K562 (cell line): ENCODE data around the gene CCDC33. TPM values are rescaled to one million over a fixed set of nuclear protein-coding genes. Genes with fewer than 3 reads are reported as not detected.

Experiments
- ATAC-seq: fragments of 200-7000 bp; cut with Tn5 transposase; 3 replicates; pipeline ENCODE4 v1.9.1; 2020; ENCODE audit warnings: moderate library complexity
- BruUV-seq: library from RNA; stranded (reverse); fragments of 400-500 nt; replicated peaks from 2 replicates; lab custom pipeline; 2021; lab: Mats Ljungman, UMichigan
- CTCF ChIA-PET: fragments of 300-600 bp; formaldehyde crosslinking; extraction: SDS; loops from one replicate; lab custom pipeline; 2021; ENCODE audit warnings: low intra/inter-chr PET ratio; lab: Yijun Ruan, JAX
- POLR2A ChIA-PET: fragments of 300-600, 350-650 bp; sonication (Branson Sonifier 250); formaldehyde crosslinking; extraction: SDS; loops from one replicate; lab custom pipeline; 2021; ENCODE audit warnings: antibody characterized with exemption, inconsistent platforms; lab: Yijun Ruan, JAX
- DNase-seq, 4 experiments: peaks; one replicate each; pipeline versions ENCODE4 v3.0.0 to v3.0.0-alpha.2; 2011 to 2018; ENCODE audit warnings: low spot score in 3 of 4, mixed read lengths in 3 of 4; ENCODE audit errors: extremely low read depth in 1 of 4
- FAIRE-seq: peaks from 2 replicates; lab custom pipeline; 2011; peaks lifted over from hg19 to GRCh38; lab: Jason Lieb, UNC
- H2AFZ ChIP-seq: 2 replicates; pipeline ENCODE4 v1.6.0; 2011; ENCODE audit warnings: low read depth, low read length, control low read depth, inconsistent platforms
- H3K27ac ChIP-seq: fragments of 200-600 bp; 3 replicates; pipeline ENCODE4 v1.8.0; 2011; ENCODE audit warnings: low read depth, mild to moderate bottlenecking, control low read depth, inconsistent platforms, low read length, moderate library complexity, mixed read lengths; ENCODE audit errors: extremely low read depth
- H3K27me3 ChIP-seq, 2 experiments: fragments of 300-600 bp in 1 of 2; 2 replicates in 1 of 2; 3 replicates in 1 of 2; pipeline versions ENCODE4 v1.6.0 to v1.8.0; 2011; ENCODE audit warnings: inconsistent platforms in 2 of 2, low read length in 2 of 2, mild to moderate bottlenecking in 1 of 2, mixed read lengths in 1 of 2, moderate library complexity in 1 of 2; ENCODE audit not compliant: control insufficient read depth in 2 of 2, insufficient read depth in 2 of 2
- H3K36me3 ChIP-seq: fragments of 300-600 bp; 3 replicates; pipeline ENCODE4 v1.8.0; 2011; ENCODE audit warnings: mild to moderate bottlenecking, low read length, inconsistent platforms; ENCODE audit not compliant: control insufficient read depth, insufficient read depth
- H3K4me1 ChIP-seq, 2 experiments: fragments of 200-600 bp in 1 of 2; replicated peaks in 1 of 2; 2 replicates in 1 of 2; 3 replicates in 1 of 2; pipeline versions ENCODE4 v1.5.1 to v1.8.0; 2011; ENCODE audit warnings: inconsistent platforms in 2 of 2, low read length in 2 of 2, mild to moderate bottlenecking in 1 of 2, mixed read lengths in 1 of 2, moderate library complexity in 1 of 2; ENCODE audit not compliant: control insufficient read depth in 2 of 2, insufficient read depth in 2 of 2
- H3K4me2 ChIP-seq: 2 replicates; pipeline ENCODE4 v1.6.1; 2011; ENCODE audit warnings: low read length, control low read depth, inconsistent platforms, mixed read lengths; ENCODE audit not compliant: insufficient read depth
- H3K4me3 ChIP-seq: fragments of 200-600 bp; sonication (generic), shearing (Covaris generic); 2 replicates; pipeline ENCODE4 v1.5.1; 2016; ENCODE audit warnings: control low read depth, inconsistent platforms
- H3K79me2 ChIP-seq: fragments of 200-600 bp; 3 replicates; pipeline ENCODE4 v1.8.0; 2011; ENCODE audit warnings: low read length, inconsistent platforms; ENCODE audit not compliant: control insufficient read depth, insufficient read depth
- H3K9ac ChIP-seq, 2 experiments: 2 replicates each; pipeline versions ENCODE4 v1.6.0 to v1.6.1; 2011; ENCODE audit warnings: low read depth in 2 of 2, low read length in 2 of 2, control low read depth in 1 of 2, inconsistent platforms in 1 of 2, mild to moderate bottlenecking in 1 of 2, mixed read lengths in 1 of 2; ENCODE audit not compliant: insufficient read depth in 1 of 2
- H3K9me1 ChIP-seq: one replicate; pipeline ENCODE4 v1.6.0; 2011; ENCODE audit warnings: inconsistent platforms, mild to moderate bottlenecking, low read length, moderate library complexity; ENCODE audit not compliant: control insufficient read depth, insufficient read depth
- H3K9me3 ChIP-seq: replicated peaks from 2 replicates; pipeline ENCODE4 v1.5.1; 2011; ENCODE audit warnings: low read depth, low read length, inconsistent platforms; ENCODE audit not compliant: control insufficient read depth, insufficient read depth
- H4K20me1 ChIP-seq: replicated peaks from 2 replicates; pipeline ENCODE4 v1.6.1; 2011; ENCODE audit warnings: low read length, inconsistent platforms, mixed read lengths; ENCODE audit not compliant: control insufficient read depth, insufficient read depth
- BDP1 ChIP-seq: IDR thresholded peaks from 3 replicates; pipeline ENCODE4 v1.6.1; 2011; ENCODE audit not compliant: insufficient read length, insufficient read depth
- HIVEP1 ChIP-seq: fragments of 250-450 bp; sonication (Bioruptor Pico); IDR thresholded peaks from 2 replicates; pipeline ENCODE4 v1.4.0; 2020; ENCODE audit warnings: mild to moderate bottlenecking
- SMARCE1 ChIP-seq: fragments of 450-650 bp; IDR thresholded peaks from 2 replicates; pipeline ENCODE4 v1.7.1; 2016; ENCODE audit warnings: mild to moderate bottlenecking
- SREBF2 ChIP-seq: sonication (generic); formaldehyde crosslinking; IDR thresholded peaks from 2 replicates; pipeline ENCODE4 v1.4.0; 2020; ENCODE audit warnings: mild to moderate bottlenecking, missing genetic modification reagents
- ZFP30 ChIP-seq: fragments of 250-450 bp; sonication (Bioruptor Pico); IDR thresholded peaks from 2 replicates; pipeline ENCODE4 v1.8.0; 2022; ENCODE audit warnings: moderate library complexity, mild to moderate bottlenecking, inconsistent platforms, borderline replicate concordance
- ZFP36 ChIP-seq: fragments of 150-350 bp; IDR thresholded peaks from 2 replicates; pipeline ENCODE4 v1.6.1; 2018; ENCODE audit warnings: low read length, low read depth; ENCODE audit not compliant: partially characterized antibody
- WGBS: fragments of 100-300 bp; shearing (Covaris generic); methylation state at CpG from one replicate; pipeline ENCODE4 v1.1.6; 2016; ENCODE audit warnings: low coverage, mixed read lengths; ENCODE audit not compliant: insufficient coverage; ENCODE audit errors: missing lambda C conversion rate; 5-methylcytosine and 5-hydroxymethylcytosine counted together
- in situ Hi-C: fragments of 300-500 bp; cut with MboI; formaldehyde crosslinking; loops from 4 replicates; pipeline ENCODE4 v1.15.0; 2018; ENCODE audit warnings: inconsistent platforms, mixed read lengths
- intact Hi-C: fragments of 100-400 bp; cut with micrococcal nuclease; formaldehyde crosslinking; loops from 2 replicates; pipeline ENCODE4 v1.14.2; 2022
- polyA plus RNA-seq, 8 experiments: library from polyadenylated mRNA; depleted of rRNA in 4 of 8; stranded (reverse) in 5 of 8; unstranded in 3 of 8; fragments of >200 nt; fragmentation: Nextera tagmentation in 2 of 8; fragmentation: Illumina TruSeq in 1 of 8; extraction: Ambion mirVana in 2 of 8; extraction: Trizol in 1 of 8; gene quantifications; 2 replicates each; pipeline versions ENCODE4 v1.2.1 to v1.2.3, GENCODE V29; 2011 to 2014; ENCODE audit warnings: inconsistent platforms in 1 of 8, missing spikeins in 1 of 8
- total RNA-seq, 7 experiments: library from RNA; depleted of rRNA in 6 of 7; stranded (reverse); fragments of >200 nt in 6 of 7; fragmentation: Illumina TruSeq in 2 of 7; extraction: Trizol in 2 of 7; gene quantifications; 2 replicates each; pipeline versions ENCODE4 v1.2.1 to v1.2.3, GENCODE V29; 2011 to 2021; ENCODE audit warnings: low replicate concordance in 1 of 7
- TF ChIP-seq, protein P1 (sequence below): sonication (generic); formaldehyde crosslinking; IDR thresholded peaks from 2 replicates; pipeline ENCODE4 v1.8.0; 2022; ENCODE audit warnings: mild to moderate bottlenecking, low read depth, missing genetic modification reagents
- TF ChIP-seq, protein P2 (sequence below): sonication (generic); formaldehyde crosslinking; IDR thresholded peaks from 2 replicates; pipeline ENCODE4 v1.4.0; 2020; ENCODE audit warnings: mild to moderate bottlenecking, missing genetic modification reagents

CCDC33 gene
- total and polyA plus RNA-seq, 9 of the 15 experiments (the other 6 are each of a cell fraction or from before 2014, with no cell fraction given) = 0.08 to 1.1 (median 0.15) TPM; not detected in 4

DNA sequence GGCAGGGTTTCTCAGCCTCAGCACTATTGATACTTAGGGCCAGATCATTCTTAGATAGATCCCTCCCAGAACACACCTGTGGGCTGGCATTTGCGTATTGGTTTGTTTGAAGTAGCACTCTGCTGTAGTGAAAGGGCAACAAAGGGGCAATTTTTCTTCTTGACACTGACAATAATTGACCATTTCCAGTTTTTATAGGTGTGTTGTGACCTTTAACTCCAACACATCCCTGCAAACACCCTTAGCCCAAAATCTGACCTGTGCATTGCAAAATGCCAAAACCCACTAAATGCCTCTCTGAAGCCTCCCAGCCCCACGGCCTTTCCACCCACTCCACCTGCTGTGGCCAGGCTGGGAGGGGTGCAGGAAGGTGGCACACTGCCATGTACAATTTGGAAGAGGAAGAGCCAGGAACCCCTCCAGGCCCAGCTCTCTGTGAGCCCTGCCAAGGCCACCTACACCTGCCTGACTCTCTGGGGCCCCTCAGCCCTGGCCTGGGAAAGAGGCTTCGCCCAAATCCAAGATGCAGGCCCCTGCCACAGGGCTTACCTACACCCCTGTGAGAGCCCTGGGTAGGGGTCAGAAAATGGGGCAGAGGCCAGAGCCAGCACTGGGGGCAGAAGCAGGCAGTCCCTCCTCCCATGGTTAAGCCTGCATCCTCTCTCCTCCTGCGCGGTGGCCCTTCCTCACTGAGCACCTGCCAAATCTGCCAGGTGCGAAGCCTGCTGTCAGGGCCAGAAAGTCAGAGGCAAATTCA lies 140.9 kb downstream of the CCDC33 start (continued):
- TF ChIP-seq, protein P1, sequence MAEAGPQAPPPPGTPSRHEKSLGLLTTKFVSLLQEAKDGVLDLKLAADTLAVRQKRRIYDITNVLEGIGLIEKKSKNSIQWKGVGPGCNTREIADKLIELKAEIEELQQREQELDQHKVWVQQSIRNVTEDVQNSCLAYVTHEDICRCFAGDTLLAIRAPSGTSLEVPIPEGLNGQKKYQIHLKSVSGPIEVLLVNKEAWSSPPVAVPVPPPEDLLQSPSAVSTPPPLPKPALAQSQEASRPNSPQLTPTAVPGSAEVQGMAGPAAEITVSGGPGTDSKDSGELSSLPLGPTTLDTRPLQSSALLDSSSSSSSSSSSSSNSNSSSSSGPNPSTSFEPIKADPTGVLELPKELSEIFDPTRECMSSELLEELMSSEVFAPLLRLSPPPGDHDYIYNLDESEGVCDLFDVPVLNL = no peak
- TF ChIP-seq, all 486 proteins: peak for 0

DNA sequence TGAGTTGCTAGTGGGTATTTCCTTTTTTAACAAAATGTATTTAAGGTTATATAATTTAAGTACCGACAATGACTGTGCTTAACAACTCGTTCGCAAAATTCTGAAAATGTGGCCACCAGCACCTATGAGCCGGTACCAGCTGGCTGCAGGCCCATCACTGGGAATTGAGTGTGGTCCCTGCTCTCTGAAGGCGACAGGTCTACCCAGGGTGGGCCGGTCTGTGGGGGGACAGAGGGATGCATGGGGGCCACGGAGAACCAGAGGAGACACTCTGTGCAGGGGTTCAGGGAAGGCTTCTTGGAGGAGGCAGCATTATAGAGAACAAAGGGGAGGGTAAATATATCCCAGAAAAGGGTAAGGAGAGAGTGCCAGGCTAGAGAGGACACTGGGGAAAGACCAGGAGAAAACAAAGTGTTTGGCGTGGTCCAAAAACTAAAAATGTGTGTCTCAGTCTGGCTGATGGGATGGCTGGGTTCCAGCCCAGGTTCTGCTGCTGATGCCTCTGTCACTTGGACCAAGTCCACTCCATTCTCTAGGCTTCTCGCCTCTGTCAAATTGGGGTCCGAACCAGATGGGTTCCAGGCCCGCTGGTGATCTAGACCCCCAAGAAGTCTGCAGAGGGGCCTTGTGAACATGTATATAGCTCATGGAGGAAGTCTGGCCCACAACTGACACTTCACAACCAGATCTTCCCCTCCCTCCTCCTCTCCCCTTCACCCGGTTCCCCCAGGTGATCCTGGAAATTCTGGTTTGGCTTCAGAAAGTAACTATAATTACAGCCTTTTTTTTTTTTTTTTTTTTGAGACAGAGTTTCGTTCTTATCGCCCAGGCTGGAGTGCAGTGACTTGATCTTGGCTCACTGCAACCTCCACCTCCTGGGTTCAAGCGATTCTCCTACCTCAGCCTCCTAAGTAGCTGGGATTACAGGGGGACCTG lies 142.0 kb downstream of the CCDC33 start:
- in situ Hi-C loops (loop anchor here (5.0 kb wide), 1 partner anchor 389 kb away; no protein-coding TSS in a partner anchor), intact Hi-C loops (loop anchor here (10.0 kb wide), 1 partner anchor 577 kb away; the partner anchor contains the start of gene RPP25)
- Histone ChIP-seq H3K4me1 (peaks cover 14 to 27% of the 10 kb centered on the region in 2 experiments; a peak in 4 of 5 replicates), H3K9ac (peak overlapping the region in 1 of 2 experiments; percentile 50; a peak in 1 of 4 replicates), H3K79me2 (no peaks in the 10 kb centered on the region), H3K36me3 (no peaks in the 10 kb centered on the region), H3K9me1 (no peaks in the 10 kb centered on the region), H3K27me3 (no peaks in the 10 kb centered on the region), H2AFZ (no peak overlapping the region), H4K20me1 (0 out of 2 replicates have a peak, but pooled peaks cover 3% of the 10 kb centered on the region), H3K27ac (no peak overlapping the region), H3K4me3 (no peak overlapping the region), H3K4me2 (no peak overlapping the region), H3K9me3 (no peaks in the 10 kb centered on the region)
- WGBS = 22% methylated on average over 13 of the region's 15 CpGs
- ChIA-PET CTCF (interaction anchor here (0.5 to 0.6 kb wide), 2 partner anchors 107 to 637 kb away, joined by 3 to 5 read pairs; no protein-coding TSS in a partner anchor), POLR2A (interaction anchor here (0.8 to 1.0 kb wide), 3 partner anchors 51 to 246 kb away, joined by 3 read pairs; no protein-coding TSS in a partner anchor)
- ATAC-seq = no peak
- BruUV-seq = no TSS peak
- no peak for DNase-seq
- FAIRE-seq = no peak
- TF ChIP-seq BDP1 (no peak), ZFP30 (CRISPR knock-in tag) (no peak), ZFP36 (peak; percentile 56), SMARCE1 (no peak), HIVEP1 (CRISPR knock-in tag) (no peak), SREBF2 (CRISPR knock-in tag) (no peak)
- TF ChIP-seq, protein P2, sequence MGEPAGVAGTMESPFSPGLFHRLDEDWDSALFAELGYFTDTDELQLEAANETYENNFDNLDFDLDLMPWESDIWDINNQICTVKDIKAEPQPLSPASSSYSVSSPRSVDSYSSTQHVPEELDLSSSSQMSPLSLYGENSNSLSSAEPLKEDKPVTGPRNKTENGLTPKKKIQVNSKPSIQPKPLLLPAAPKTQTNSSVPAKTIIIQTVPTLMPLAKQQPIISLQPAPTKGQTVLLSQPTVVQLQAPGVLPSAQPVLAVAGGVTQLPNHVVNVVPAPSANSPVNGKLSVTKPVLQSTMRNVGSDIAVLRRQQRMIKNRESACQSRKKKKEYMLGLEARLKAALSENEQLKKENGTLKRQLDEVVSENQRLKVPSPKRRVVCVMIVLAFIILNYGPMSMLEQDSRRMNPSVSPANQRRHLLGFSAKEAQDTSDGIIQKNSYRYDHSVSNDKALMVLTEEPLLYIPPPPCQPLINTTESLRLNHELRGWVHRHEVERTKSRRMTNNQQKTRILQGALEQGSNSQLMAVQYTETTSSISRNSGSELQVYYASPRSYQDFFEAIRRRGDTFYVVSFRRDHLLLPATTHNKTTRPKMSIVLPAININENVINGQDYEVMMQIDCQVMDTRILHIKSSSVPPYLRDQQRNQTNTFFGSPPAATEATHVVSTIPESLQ (CRISPR knock-in tag) = no peak
